Bronchial epithelial cell (primary cell): ENCODE results near the gene VEPH1. TPM values are rescaled to one million over a fixed set of nuclear protein-coding genes. Genes with fewer than 3 reads are reported as not detected.
A peak's percentile ranks its signal among the peaks of the same experiment; 100 is the strongest.

Experiments used
- DNase-seq: peaks from one replicate; pipeline ENCODE4 v3.0.0-alpha.2; 2010; ENCODE audit warnings: low read depth
- FAIRE-seq: peaks from 2 replicates; lab custom pipeline; 2011; peaks lifted over from hg19 to GRCh38; lab: Jason Lieb, UNC
- H3K27me3 ChIP-seq: 2 replicates; pipeline ENCODE4 v1.5.1; 2011; ENCODE audit warnings: low read length; ENCODE audit not compliant: control insufficient read depth, insufficient read depth
- H3K36me3 ChIP-seq: 2 replicates; pipeline ENCODE4 v1.5.1; 2011; ENCODE audit warnings: low read length; ENCODE audit not compliant: control insufficient read depth, insufficient read depth
- H3K4me3 ChIP-seq: 2 replicates; pipeline ENCODE4 v1.5.1; 2011; ENCODE audit warnings: mild to moderate bottlenecking, low read depth, low read length, control low read depth
- total RNA-seq: library from RNA; depleted of rRNA; stranded (reverse); fragments of >200 nt; gene quantifications from 2 replicates; pipeline ENCODE4 v1.2.1, GENCODE V29; 2014
- TF ChIP-seq, protein P1 (sequence below): IDR thresholded peaks from 2 replicates; pipeline ENCODE4 v1.5.1; 2011; ENCODE audit warnings: mild to moderate bottlenecking, moderate library complexity, low read length, control low read depth, inconsistent platforms; ENCODE audit not compliant: insufficient read depth, severe bottlenecking

VEPH1 gene
- total RNA-seq, 1 donor from 2014 or later = 1.3 TPM

DNA sequence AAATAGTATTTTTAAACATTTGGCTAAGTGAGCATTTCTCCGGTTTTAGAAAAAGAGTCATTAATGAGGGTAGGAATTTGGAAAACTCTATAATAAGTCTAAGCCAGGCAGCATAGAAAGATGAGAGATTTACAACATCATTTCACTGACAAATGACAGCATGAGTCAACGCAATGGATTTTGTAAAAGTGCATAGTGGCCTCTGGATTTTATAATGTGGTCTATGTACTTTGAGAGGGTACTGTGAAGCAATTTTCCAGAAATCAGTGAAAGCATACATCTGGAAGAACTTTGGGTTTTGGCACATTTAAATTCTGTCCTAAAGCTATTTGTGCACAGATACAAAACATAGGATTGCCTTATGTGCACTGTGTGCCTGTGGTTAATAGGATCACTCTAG is 212.4 kb downstream of the VEPH1 start:
- TF ChIP-seq, protein P1, sequence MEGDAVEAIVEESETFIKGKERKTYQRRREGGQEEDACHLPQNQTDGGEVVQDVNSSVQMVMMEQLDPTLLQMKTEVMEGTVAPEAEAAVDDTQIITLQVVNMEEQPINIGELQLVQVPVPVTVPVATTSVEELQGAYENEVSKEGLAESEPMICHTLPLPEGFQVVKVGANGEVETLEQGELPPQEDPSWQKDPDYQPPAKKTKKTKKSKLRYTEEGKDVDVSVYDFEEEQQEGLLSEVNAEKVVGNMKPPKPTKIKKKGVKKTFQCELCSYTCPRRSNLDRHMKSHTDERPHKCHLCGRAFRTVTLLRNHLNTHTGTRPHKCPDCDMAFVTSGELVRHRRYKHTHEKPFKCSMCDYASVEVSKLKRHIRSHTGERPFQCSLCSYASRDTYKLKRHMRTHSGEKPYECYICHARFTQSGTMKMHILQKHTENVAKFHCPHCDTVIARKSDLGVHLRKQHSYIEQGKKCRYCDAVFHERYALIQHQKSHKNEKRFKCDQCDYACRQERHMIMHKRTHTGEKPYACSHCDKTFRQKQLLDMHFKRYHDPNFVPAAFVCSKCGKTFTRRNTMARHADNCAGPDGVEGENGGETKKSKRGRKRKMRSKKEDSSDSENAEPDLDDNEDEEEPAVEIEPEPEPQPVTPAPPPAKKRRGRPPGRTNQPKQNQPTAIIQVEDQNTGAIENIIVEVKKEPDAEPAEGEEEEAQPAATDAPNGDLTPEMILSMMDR = no peak
- no peak for FAIRE-seq
- Histone ChIP-seq H3K36me3 (no peaks in the 10 kb centered on the region), H3K4me3 (no peak overlapping the region), H3K27me3 (no peaks in the 10 kb centered on the region)
- DNase-seq = no peak

DNA sequence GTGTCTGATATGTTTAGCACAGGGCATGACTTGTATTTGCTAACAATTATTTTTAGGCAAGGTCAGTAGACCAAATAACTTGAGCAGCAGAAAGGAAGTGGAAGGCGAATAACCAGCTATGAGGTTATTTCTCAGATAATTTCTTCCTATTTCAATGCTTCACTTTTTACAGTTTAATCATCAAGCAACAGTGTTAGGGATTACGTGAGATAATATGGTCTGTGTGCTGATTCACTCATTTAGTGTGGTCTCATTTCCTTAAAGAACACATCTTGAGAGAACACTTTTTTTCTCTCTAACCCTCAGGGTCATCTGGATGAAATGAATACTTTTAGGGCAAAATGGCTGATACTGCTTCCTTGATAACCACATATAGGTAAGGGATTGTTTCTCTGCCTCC is 217.2 kb downstream of the VEPH1 start:
- no peak for DNase-seq
- H3K27me3 ChIP-seq = no peaks in the 10 kb centered on the region
- no peak overlapping the region for H3K4me3 ChIP-seq
- no peaks in the 10 kb centered on the region for H3K36me3 ChIP-seq
- TF ChIP-seq, protein P1 = no peak
- no peak for FAIRE-seq

DNA sequence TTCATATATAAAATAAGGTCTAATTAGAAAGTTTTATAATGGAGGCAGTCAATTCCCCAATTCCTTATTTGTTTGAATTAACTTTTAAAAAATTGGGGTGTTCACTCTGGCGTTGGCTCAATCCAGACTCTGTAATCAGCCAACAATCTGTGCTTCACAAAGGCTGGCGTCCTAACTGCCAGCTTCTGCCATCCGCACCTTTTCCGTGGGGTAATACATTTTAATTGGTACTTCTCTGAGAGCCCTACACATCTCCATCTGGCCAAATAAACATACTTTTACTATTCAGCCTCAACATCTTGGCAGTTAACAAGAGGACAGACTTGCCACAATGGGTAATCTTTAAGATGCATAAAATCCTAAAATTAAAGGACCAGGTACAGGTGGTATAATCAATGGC is 218.1 kb downstream of the VEPH1 start:
- Histone ChIP-seq H3K27me3 (no peaks in the 10 kb centered on the region), H3K4me3 (no peak overlapping the region), H3K36me3 (no peaks in the 10 kb centered on the region)
- DNase-seq (no peak), FAIRE-seq (no peak)
- TF ChIP-seq, protein P1 = no peak

DNA sequence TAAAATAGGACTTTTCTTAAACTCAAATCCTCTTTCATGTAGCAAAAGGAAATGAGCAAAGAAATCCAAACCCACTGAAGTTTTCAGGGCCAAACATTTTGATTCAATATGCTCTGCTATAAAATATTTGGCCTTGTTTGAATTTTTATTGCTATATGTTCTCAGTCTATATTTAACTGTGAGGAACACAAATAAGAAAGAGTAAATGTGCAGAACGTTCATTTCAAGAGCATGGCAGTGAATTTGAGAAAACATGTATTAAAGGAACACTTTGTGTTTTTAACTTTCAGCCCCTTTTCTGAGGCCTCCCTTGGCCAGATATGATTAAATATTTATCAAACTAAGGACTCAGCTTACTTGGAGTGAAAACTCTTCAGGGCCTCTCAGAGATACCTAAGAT is 218.5 kb downstream of the VEPH1 start:
- no peaks in the 10 kb centered on the region for H3K36me3 ChIP-seq
- no peak for FAIRE-seq
- TF ChIP-seq, protein P1 = no peak

DNA sequence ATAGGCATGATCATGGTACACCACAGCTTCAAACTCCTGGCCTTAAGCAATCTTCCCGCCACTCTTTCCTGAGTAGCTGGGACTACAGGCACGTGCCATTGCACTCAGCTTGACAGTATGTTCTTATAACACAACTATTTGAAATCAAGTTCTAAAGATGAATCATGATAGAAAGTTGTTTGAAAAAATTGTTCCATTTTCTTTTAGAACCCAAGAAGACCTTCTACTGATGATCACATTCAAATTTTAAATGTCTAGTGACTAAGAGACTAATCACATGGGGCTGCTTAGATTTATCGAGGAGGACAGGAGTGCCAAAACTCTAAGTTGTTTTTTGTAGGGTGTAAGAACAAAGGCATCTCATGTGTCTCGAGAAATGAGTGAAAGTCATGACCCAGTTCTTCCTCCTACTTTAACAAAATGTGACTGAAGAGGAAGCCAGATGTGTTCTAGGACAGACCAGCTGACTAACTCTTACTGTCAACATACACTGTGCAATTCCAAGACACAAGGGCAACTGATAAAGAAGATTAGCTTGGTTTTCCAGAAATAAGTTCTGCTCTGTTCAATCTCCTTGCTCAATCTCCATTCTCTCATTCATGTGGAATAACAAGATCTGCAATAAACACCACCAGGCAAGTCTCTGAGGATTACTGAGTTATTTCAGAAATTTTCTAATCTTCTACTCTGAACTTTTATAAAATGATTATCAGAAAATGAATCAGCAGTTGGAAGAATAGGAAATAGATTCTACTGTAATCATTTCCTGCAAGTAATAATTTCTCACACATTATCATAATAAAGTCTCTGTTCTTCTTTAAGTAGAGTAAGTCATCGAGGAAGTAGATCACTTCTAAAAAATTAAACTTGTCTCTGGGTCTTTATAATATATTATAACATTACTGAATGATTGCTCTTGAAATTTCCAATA is 220.7 kb downstream of the VEPH1 start:
- TF ChIP-seq, protein P1 = no peak

More for the DNA sequence above, 218.5 kb downstream of the VEPH1 start:
- no peak for DNase-seq
- H3K27me3 ChIP-seq = no peaks in the 10 kb centered on the region
- no peak overlapping the region for H3K4me3 ChIP-seq

More for the DNA sequence above, 220.7 kb downstream of the VEPH1 start:
- H3K36me3 ChIP-seq = no peaks in the 10 kb centered on the region
- no peak overlapping the region for H3K4me3 ChIP-seq
- H3K27me3 ChIP-seq = no peaks in the 10 kb centered on the region
- FAIRE-seq = no peak
- peak; percentile 72 for DNase-seq
